ENCODE data around the gene CACNA2D1.

Gene CACNA2D1

DNA sequence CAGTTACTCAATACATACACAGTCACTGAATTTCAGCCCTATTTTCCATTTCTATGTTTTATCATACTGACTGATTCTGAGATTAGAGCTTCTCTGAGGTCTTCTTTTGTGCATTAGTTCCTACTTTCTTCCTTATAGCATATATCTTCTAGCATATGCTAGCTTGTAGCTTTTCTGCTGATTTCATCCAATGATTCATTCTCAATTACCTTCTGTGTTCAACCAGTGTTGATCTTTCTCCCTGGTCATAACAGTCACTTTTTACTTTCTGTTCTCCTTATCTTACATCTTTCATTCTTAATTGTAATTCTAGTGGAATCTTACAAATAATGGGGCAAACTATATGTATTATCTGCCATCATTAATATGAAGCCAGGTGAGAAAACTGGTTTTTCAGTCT, 514.2 kb downstream of the CACNA2D1 start:
- DNase-seq = no peak

DNA sequence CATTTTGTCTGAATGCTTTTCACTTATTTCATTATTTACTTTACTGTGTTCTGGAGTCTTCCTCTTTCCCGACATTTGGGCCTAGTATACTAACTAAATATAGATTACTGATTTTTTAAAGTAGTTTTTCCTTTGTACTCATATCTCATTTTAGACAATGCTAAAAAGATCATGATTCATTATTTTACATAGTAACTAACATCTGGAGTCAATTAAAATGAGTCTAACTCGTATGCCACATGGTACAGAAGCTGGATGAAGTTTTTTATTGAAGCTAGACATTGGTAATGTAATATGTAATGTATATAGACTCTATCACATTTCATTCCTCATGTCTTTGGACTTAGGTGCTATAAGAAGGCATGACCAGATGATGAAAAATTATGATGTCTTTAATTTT, 517.4 kb downstream of the CACNA2D1 start:
- DNase-seq = no peak

DNA sequence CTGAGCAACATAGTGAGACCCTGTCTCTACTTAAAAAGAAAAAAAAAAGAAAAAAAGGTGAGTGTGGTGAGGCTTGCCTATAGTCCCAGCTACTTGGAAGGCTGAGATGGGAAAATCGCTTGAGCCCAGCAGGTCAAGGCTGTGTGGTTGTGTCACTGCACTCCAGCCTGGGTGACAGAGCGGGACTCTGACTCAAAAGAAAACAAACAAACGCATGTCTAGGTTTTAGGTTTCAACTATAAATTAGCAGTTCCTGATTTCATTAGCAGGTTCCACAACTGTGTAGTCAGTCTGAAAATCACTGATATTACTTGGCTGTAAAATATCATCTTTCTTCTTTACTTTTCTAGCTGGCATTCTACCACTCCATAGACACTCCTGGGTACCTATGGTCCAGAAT, 518.0 kb downstream of the CACNA2D1 start:
- DNase-seq = no peak

DNA sequence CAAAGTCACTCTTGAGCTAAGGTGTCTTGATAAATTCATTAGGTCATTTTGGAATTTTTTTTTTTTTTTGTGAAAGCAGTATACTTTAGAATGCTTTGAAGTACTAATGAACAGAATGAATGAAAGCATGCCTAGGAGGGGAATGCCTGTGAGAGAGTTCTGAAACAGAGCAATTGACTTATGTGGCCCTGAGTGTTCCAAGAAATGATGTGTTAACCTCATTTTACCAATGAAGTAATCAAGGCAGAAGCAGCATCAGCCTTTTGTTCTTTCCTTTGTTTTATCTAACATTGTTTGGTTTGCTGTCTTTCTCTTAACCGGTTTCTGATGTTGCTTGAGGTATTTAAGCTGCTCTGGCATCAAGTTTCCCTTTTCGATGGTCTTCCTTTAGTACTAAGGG, 519.1 kb downstream of the CACNA2D1 start:
- no peak for DNase-seq

DNA sequence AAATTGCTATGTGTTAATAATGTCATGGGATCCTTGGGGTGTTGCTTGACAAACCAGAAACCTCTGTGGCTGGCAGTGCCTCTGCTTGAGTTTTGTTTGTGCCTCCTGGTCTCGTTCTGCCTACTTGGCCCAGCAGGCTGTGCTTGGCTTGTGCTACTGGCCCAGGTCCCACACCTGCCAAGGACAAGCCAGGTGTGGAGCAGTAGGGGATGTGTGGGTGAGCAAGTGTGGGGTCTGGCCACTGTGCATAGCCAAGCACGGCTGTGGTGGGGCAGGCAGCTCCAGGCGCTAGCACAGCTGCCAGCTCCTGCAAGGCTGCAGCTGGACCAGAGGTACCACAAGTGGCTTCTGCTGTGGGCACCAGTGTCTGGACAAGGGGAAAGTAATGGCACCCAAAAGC, 524.1 kb downstream of the CACNA2D1 start:
- DNase-seq = no peak

DNA sequence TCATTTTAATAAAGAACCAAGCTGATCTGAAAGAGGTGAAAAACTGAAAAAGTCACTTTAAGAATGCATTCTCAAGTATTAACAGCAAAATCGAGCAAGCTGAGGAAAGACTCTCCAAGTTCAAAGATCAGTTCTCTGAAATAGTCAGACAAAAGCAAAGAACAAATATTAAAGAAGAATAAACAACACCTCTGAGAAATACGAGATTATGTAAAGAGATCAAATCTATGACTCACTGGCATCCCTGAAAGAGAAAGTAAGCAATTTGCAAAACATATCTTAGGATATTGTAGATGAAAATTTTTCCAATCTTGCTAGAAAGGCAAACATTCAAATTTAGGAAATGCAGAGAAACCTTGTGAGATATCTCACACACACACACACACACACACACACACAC, 535.4 kb downstream of the CACNA2D1 start:
- no peak for DNase-seq

DNA sequence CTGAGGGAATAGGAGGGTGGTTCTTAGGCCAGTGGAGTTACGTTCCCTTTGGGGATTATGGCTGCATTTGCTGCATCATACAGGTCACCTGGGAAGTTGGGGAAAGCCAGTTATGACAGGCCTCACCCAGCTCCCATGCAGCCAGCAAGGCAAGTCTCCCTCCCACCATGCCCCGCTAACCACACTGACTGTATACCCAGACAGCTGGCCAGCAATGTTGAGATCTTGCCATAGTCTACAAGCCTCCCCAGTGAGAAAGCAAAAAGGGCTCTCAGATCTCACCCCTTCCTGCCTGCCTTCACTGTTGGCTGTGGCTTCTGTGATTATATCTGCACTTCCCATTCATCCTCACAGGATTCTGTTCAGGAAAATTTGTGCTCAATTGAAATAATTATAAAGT, 540.5 kb downstream of the CACNA2D1 start:
- DNase-seq = no peak

DNA sequence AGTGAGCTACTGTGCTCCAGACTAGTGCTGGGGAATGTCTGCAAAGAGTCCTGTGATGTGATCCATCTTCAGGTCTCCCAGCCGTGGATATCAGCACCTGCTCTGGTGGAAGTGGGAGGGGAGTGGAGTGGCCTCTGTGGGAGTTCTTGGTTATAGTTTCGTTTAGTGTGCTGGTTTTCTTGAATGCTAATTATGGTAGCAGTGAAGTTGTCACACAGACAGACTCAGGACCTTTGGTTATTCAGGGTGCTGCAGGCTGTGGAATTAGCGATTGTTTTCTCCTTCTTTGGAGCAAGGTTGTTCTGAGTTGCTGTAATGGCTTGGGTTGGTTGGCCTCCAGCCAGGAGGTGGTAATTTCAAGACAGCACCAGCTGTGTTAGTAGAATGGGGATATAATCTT, 541.0 kb downstream of the CACNA2D1 start:
- no peak for DNase-seq
